Astrocyte of the cerebellum (primary cell): Measurements from ENCODE around the gene MAP2K1.

Source experiments
- DNase-seq: peaks from one replicate; pipeline ENCODE4 v3.0.0-alpha.2; 2011; ENCODE audit warnings: low read depth
- H3K4me3 ChIP-seq: 2 replicates; pipeline ENCODE4 v1.5.1; 2011; ENCODE audit warnings: mild to moderate bottlenecking, low read depth, low read length, moderate library complexity
- in situ Hi-C: cut with HindIII; loops from 2 replicates; pipeline ENCODE4 v1.10.0; 2017; ENCODE audit warnings: low sequenced_read_pairs
- TF ChIP-seq, protein P1 (sequence below): IDR thresholded peaks from 2 replicates; pipeline ENCODE4 v1.5.1; 2012; ENCODE audit warnings: low read length, low read depth, moderate library complexity, mild to moderate bottlenecking; ENCODE audit errors: missing control alignments

MAP2K1 gene

GRCh38 chr15:66482539-66482938 lies 95.8 kb downstream of the MAP2K1 start:
- in situ Hi-C loops: loop anchor here (10.0 kb wide), 1 partner anchor 168 kb away; no protein-coding TSS in a partner anchor
- no peak overlapping the region for H3K4me3 ChIP-seq
- DNase-seq: no peak
- TF ChIP-seq, protein P1, sequence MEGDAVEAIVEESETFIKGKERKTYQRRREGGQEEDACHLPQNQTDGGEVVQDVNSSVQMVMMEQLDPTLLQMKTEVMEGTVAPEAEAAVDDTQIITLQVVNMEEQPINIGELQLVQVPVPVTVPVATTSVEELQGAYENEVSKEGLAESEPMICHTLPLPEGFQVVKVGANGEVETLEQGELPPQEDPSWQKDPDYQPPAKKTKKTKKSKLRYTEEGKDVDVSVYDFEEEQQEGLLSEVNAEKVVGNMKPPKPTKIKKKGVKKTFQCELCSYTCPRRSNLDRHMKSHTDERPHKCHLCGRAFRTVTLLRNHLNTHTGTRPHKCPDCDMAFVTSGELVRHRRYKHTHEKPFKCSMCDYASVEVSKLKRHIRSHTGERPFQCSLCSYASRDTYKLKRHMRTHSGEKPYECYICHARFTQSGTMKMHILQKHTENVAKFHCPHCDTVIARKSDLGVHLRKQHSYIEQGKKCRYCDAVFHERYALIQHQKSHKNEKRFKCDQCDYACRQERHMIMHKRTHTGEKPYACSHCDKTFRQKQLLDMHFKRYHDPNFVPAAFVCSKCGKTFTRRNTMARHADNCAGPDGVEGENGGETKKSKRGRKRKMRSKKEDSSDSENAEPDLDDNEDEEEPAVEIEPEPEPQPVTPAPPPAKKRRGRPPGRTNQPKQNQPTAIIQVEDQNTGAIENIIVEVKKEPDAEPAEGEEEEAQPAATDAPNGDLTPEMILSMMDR: no peak

DNA sequence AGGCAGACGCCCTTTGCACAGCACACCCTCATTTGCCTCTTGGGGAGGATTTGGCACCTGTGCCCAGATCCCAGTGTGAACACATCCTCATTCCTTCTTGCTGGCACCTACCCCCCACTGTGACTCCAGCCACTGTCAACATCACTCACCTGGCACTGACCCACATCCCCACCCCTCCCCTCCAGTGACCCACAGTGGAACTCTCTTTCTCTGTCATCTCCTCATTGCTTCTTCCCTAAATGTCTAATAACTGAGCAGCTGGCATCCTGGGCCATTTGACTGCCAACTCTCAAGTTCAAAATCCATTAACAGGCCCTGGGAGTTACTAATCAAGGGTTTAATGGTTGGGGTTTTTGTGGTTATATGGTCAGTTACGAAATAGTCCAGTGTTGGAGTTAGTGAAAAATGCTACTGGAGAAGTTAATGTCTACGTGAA lies 96.4 kb downstream of the MAP2K1 start:
- in situ Hi-C loops: loop anchor here (10.0 kb wide), 1 partner anchor 168 kb away; no protein-coding TSS in a partner anchor
- peak; percentile 85 for DNase-seq
- TF ChIP-seq, protein P1: no peak
- no peak overlapping the region for H3K4me3 ChIP-seq

- TF ChIP-seq, protein P1: no peak
- no peak overlapping the region for H3K4me3 ChIP-seq
- in situ Hi-C loops: loop anchor here (10.0 kb wide), 1 partner anchor 170 kb away; no protein-coding TSS in a partner anchor
- peak; percentile 46 for DNase-seq
Measured at GRCh38 chr15:66484539-66485112, 97.9 kb downstream of the MAP2K1 start.

DNA sequence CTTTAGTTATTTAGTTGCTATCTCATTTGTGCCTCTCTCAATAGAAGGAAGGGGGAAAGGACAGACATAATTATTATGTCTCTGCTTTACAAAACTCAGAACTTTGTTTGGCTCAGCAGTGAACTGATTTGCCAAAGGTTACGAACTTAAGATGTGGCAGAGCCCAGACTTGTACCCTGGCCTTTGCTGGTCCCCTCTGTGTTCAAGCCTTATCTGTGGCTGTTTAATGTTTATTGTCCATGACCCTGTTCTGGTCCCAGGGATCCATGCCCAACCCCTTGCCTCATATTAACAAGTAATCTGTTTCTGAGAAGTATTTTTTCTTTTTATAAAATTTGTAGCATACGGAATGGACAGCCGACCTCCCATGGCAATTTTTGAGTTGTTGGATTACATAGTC lies 100.2 kb downstream of the MAP2K1 start:
- TF ChIP-seq, protein P1: no peak
- H3K4me3 ChIP-seq: no peak overlapping the region
- in situ Hi-C loops: loop anchor here (10.0 kb wide), 1 partner anchor 172 kb away; no protein-coding TSS in a partner anchor
- DNase-seq: no peak

DNA sequence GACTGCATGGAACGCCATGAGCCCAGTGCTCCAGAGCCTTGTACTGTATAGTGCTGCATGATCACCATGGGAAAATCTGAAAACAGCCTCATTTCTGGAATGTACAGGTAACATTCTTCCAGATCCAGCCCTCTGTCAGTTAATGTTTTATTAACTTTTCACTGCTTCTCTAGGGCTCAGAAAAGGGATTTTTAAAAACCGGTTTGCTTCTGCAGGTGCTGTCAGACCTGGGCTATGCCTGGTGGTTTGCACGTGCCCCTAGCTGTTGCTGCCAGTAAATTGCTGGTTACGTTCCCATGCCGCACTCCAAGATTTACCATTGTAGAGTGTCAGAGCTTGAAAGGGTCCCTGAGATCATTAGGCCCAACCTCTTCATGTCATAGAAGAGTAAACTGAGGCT lies 101.8 kb downstream of the MAP2K1 start:
- DNase-seq: no peak
- in situ Hi-C loops: loop anchor here (10.0 kb wide), 1 partner anchor 174 kb away; no protein-coding TSS in a partner anchor
- TF ChIP-seq, protein P1: no peak

GRCh38 chr15:66489179-66489791 lies 102.6 kb downstream of the MAP2K1 start:
- DNase-seq: no peak
- H3K4me3 ChIP-seq: no peak overlapping the region
- TF ChIP-seq, protein P1: no peak
- in situ Hi-C loops: loop anchor here (10.0 kb wide), 1 partner anchor 174 kb away; no protein-coding TSS in a partner anchor

More for the DNA sequence above, 101.8 kb downstream of the MAP2K1 start:
- H3K4me3 ChIP-seq: no peak overlapping the region
